H1 (cell line): ENCODE data around the gene WBP1L.

ENCODE experiments used
- ASH2L ChIP-seq: fragments of 200-600, 300-600 bp; sonication (generic); IDR thresholded peaks from one replicate; pipeline ENCODE4 v1.7.1; 2017; ENCODE audit warnings: low read length
- CHD1 ChIP-seq: IDR thresholded peaks from 2 replicates; pipeline ENCODE4 v1.6.1; 2012; ENCODE audit warnings: low read depth, low read length, improper control_type of control experiment
- CHD2 ChIP-seq: IDR thresholded peaks from 2 replicates; pipeline ENCODE4 v1.6.1; 2012; ENCODE audit warnings: low read length, improper control_type of control experiment
- EP300 ChIP-seq, 2 experiments: IDR thresholded peaks; 1 replicate in 1 of 2; 2 replicates in 1 of 2; pipeline ENCODE4 v1.6.1; 2011 to 2012; ENCODE audit warnings: low read depth in 2 of 2, low read length in 2 of 2, mild to moderate bottlenecking in 2 of 2, borderline replicate concordance in 1 of 2, inconsistent platforms in 1 of 2, moderate library complexity in 1 of 2
- EZH2 ChIP-seq: fragments of 200-600 bp; sonication (generic); IDR thresholded peaks from 2 replicates; pipeline ENCODE4 v1.7.1; 2012; ENCODE audit warnings: low read depth, mild to moderate bottlenecking, moderate library complexity, low read length, inconsistent platforms; ENCODE audit not compliant: severe bottlenecking
- POU5F1 ChIP-seq: IDR thresholded peaks from 2 replicates; pipeline ENCODE4 v1.6.1; 2011; ENCODE audit warnings: low read depth, mild to moderate bottlenecking, low read length, moderate library complexity
- RFX5 ChIP-seq: IDR thresholded peaks from 2 replicates; pipeline ENCODE4 v1.6.1; 2011; ENCODE audit warnings: low read depth, low read length, improper control_type of control experiment, borderline replicate concordance
- RNF2 ChIP-seq: fragments of 200-900, 300-1000 bp; sonication (generic); IDR thresholded peaks from 2 replicates; pipeline ENCODE4 v1.7.1; 2016; ENCODE audit warnings: borderline replicate concordance, low read depth, mild to moderate bottlenecking, antibody characterized with exemption, low read length; ENCODE audit not compliant: poor library complexity, severe bottlenecking; ENCODE audit errors: missing control alignments
- TF ChIP-seq, protein P1 (sequence below), 3 experiments: IDR thresholded peaks; 1 replicate in 2 of 3; 2 replicates in 1 of 3; pipeline versions ENCODE4 v1.5.1 to v1.6.1; 2011; ENCODE audit warnings: low read length in 3 of 3, mild to moderate bottlenecking in 3 of 3, inconsistent platforms in 2 of 3, low read depth in 1 of 3, moderate library complexity in 1 of 3; ENCODE audit not compliant: insufficient read depth in 1 of 3; ENCODE audit errors: control extremely low read depth in 1 of 3
- TF ChIP-seq, protein P2 (sequence below): IDR thresholded peaks from 2 replicates; pipeline ENCODE4 v1.6.1; 2012; ENCODE audit warnings: inconsistent platforms

DNA sequence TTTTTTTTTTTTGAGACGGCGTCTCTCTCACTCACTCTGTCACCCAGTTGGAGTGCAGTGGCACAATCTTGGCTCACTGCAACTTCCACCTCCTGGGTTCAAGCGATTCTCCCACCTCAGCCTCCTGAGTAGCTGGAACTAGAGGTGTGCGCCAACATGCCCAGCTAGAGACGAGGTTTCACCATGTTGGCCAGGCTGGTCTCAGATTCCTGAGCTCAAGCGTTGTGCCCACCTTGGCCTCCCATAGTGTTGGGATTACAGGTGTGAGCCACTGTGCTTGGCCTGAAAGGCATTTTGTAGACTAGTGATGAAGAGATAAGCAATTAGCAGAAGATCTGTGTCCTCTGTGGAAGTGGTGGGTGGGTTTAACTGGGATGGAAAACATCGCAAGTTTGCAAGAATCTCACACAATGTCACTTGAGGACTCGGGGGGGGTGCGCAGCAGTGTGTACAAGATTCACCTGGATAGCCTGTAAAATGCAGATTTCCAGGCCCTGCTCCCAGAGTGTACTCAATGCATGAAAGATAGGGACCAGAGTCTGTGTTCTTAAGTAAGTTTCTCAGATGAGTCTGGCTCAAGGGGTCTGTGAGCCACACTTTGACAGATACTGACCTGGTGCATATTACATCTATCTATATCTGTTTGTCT lies 82.5 kb downstream of the WBP1L start:
- TF ChIP-seq CHD2 (no peak), ASH2L (no peak), EZH2 (no peak), RFX5 (no peak), EP300 (IDR thresholded peaks at IDR 0.05; ENCODE audit: borderline replicate concordance in 1 of 2, low read depth in 2 of 2, low read length in 2 of 2) (no peak), POU5F1 (no peak), RNF2 (no peak), CHD1 (no peak)
- TF ChIP-seq, protein P1, sequence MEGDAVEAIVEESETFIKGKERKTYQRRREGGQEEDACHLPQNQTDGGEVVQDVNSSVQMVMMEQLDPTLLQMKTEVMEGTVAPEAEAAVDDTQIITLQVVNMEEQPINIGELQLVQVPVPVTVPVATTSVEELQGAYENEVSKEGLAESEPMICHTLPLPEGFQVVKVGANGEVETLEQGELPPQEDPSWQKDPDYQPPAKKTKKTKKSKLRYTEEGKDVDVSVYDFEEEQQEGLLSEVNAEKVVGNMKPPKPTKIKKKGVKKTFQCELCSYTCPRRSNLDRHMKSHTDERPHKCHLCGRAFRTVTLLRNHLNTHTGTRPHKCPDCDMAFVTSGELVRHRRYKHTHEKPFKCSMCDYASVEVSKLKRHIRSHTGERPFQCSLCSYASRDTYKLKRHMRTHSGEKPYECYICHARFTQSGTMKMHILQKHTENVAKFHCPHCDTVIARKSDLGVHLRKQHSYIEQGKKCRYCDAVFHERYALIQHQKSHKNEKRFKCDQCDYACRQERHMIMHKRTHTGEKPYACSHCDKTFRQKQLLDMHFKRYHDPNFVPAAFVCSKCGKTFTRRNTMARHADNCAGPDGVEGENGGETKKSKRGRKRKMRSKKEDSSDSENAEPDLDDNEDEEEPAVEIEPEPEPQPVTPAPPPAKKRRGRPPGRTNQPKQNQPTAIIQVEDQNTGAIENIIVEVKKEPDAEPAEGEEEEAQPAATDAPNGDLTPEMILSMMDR (IDR thresholded peaks at IDR 0.05; ENCODE audit: control extremely low read depth in 1 of 3, insufficient read depth in 1 of 3, low read depth in 1 of 3, low read length in 3 of 3), result no peak
- TF ChIP-seq, protein P2, sequence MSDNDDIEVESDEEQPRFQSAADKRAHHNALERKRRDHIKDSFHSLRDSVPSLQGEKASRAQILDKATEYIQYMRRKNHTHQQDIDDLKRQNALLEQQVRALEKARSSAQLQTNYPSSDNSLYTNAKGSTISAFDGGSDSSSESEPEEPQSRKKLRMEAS, result no peak
